ENCODE results near the gene CDK14.
"Not testable (repeated sequence)": the region's sequence is repeated elsewhere in the genome, so short reads cannot be mapped to it uniquely, and the experiment has no call there.

CDK14 gene

DNA sequence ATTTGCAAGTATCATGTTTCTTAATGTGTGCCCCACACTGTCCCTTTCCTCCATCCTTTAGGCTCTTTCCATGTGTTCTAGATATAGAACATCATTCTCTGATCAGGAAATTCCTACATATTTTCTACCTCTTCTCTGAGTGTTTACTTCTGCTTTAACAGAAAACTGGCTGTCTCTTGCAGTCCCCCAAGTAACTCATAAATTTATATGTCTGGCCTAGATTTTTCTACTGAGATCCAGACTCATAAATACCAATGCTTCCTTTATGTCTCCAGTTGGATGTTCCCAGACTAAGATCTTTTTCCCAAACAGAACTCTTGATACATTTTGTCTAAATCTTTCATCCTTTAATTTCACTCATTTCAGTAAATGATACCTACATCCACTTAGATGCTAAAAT lies 181.8 kb downstream of the CDK14 start:
- no peak overlapping the region for H3K27ac ChIP-seq
- no peak overlapping the region for H3K9ac ChIP-seq
- H3K36me3 ChIP-seq: peaks cover 0 to 48% (median 24%) of the 10 kb centered on the region in 11 experiments; a peak in 17 of 22 replicates
- H3K4me1 ChIP-seq: no peaks in the 10 kb centered on the region
- no peaks in the 10 kb centered on the region for H3K27me3 ChIP-seq
- no peak overlapping the region for H3K4me3 ChIP-seq
- no peak for TF ChIP-seq Cebpa-rat (IDR thresholded peaks at IDR 0.05)
- H3K4me2 ChIP-seq: no peak overlapping the region
- H3K9me3 ChIP-seq (replicated peaks in 1 of 11): peaks cover 30 to 60% (median 47%) of the 10 kb centered on the region in 11 experiments
- H4K20me1 ChIP-seq: no peaks in the 10 kb centered on the region

DNA sequence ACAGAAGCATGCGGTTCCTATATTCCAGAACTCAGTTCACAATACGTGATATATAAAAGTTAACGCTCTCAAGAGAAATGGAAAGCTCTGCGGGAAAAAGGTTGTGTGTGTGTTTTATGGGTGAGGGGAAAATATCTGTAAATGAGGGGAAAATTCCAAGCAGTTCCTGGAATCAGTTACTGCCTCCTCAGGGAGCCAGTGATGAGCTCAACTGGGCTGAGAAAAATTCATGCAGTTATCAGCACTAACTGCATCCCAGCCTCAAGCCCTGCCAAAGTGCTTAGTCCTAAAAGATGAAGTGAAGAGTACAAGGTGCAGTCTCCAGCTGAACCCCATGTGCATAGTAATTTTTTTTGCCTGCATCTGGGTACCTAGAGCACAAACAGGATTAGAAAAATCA lies 191.9 kb downstream of the CDK14 start:
- no peak overlapping the region for H3K4me2 ChIP-seq
- H3K4me1 ChIP-seq: no peaks in the 10 kb centered on the region
- no peak overlapping the region for H3K9ac ChIP-seq
- peaks cover 25 to 32% (median 30%) of the 10 kb centered on the region in 11 experiments for H3K9me3 ChIP-seq (replicated peaks in 1 of 11)
- H3K27ac ChIP-seq: no peak overlapping the region
- H4K20me1 ChIP-seq: no peaks in the 10 kb centered on the region
- TF ChIP-seq Cebpa-rat (IDR thresholded peaks at IDR 0.05): no peak
- H3K36me3 ChIP-seq: peaks cover 0 to 43% (median 31%) of the 10 kb centered on the region in 11 experiments; a peak in 20 of 22 replicates
- no peaks in the 10 kb centered on the region for H3K27me3 ChIP-seq
- no peak overlapping the region for H3K4me3 ChIP-seq

DNA sequence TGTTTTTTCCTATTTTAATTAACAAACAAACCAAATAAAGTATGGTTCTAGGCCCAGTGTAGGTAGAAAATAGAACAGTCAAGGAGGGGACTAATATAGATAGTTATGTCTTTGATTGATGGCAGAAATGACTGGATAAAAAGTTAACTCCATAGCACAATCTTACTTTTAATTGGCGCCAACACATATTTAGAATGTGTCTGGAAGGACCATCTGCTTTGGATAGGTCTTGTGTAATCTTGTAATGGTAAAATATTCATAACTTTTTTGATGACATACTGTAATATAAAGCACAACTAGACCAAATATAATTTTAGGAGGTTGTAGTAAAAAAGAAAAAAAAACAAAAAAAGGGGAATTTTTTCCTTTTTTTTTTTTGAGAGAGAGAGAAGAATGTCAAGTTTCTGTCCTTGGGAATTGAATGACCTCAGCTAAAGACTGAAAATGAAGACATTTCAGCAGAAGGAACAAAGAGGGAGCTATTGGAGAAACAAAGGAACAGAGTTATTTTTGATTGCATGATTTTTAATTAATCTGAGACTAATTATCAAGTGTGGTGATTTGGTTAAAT lies 193.7 kb downstream of the CDK14 start:
- no peak overlapping the region for H3K4me3 ChIP-seq
- no peaks in the 10 kb centered on the region for H4K20me1 ChIP-seq
- no peaks in the 10 kb centered on the region for H3K4me1 ChIP-seq
- peaks cover 7 to 46% (median 32%) of the 10 kb centered on the region in 11 experiments for H3K36me3 ChIP-seq
- H3K9me3 ChIP-seq (replicated peaks in 1 of 11): peaks cover 31 to 36% (median 34%) of the 10 kb centered on the region in 11 experiments
- no peaks in the 10 kb centered on the region for H3K27me3 ChIP-seq
- no peak for TF ChIP-seq Cebpa-rat (IDR thresholded peaks at IDR 0.05)
- H3K4me2 ChIP-seq: no peak overlapping the region
- no peak overlapping the region for H3K27ac ChIP-seq
- H3K9ac ChIP-seq: no peak overlapping the region

DNA sequence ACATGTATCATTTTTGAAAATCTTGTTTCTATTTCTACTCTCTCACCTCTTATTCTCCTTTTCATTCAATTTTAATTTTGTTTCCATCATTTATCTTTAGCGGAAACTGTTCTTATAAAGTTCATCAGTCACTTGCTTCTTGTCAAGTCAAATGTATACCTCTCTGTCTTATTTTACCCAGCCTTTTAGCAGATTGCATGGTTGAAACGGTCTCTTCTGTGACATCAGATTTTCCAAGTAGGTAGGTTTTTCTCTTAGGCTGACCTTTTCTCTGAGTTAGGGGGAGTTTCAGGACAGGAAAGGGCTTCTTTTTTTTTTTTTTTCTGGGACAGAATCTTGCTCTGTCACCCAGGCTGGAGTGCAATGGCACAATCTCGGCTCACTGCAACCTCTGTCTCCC lies 195.5 kb downstream of the CDK14 start:
- H3K4me1 ChIP-seq: no peaks in the 10 kb centered on the region
- H3K4me3 ChIP-seq: no peak overlapping the region
- no peak overlapping the region for H3K27ac ChIP-seq
- H3K9ac ChIP-seq: no peak overlapping the region
- no peaks in the 10 kb centered on the region for H4K20me1 ChIP-seq
- TF ChIP-seq Cebpa-rat (IDR thresholded peaks at IDR 0.05): no peak
- peaks cover 37 to 47% (median 43%) of the 10 kb centered on the region in 11 experiments for H3K9me3 ChIP-seq (replicated peaks in 1 of 11)
- H3K4me2 ChIP-seq: no peak overlapping the region
- no peaks in the 10 kb centered on the region for H3K27me3 ChIP-seq
- H3K36me3 ChIP-seq: peaks cover 7 to 55% (median 40%) of the 10 kb centered on the region in 11 experiments

DNA sequence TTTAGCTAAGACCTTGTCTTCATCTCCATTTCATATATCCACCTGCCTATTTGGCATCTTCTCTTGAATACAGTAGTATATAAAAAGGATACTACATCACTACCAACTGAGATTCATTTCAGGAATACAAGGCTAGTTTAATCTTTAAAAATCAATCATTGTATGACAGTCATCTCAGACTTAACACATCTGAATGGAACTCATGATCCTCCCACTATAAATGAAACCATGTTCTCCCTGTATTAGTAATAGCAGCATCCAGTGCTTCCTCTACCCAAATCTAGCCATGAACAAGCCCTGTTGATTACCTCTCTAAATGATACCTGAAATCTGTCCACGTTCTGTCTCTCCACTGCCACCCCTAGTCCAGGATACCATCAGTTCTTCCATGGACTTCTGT lies 196.2 kb downstream of the CDK14 start:
- Histone ChIP-seq H3K4me2 (no peak overlapping the region), H3K9ac (no peak overlapping the region), H4K20me1 (no peaks in the 10 kb centered on the region), H3K4me1 (no peaks in the 10 kb centered on the region), H3K27ac (no peak overlapping the region), H3K36me3 (peaks cover 10 to 60% (median 45%) of the 10 kb centered on the region in 11 experiments), H3K9me3 (replicated peaks in 1 of 11) (peaks cover 37 to 54% (median 46%) of the 10 kb centered on the region in 11 experiments), H3K4me3 (no peak overlapping the region), H3K27me3 (no peaks in the 10 kb centered on the region)
- TF ChIP-seq Cebpa-rat (IDR thresholded peaks at IDR 0.05): no peak

DNA sequence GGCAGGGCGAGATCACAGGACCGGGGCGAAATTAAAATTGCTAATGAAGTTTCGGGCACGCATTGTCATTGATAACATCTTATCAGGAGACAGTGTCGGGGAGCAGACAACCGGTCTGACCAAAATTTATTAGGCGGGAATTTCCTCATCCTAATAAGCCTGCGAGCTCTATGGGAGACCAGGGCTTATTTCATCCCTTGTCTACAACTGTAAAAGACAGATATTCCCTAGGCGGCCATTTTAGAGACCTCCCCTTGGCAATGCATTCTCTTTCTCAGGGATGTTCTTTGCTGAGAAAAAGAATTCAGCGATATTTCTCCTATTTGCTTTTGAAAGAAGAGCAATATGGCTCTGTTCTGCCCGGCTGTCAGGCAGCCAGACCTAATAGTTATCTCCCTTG lies 198.1 kb downstream of the CDK14 start:
- H3K27ac ChIP-seq, H3K4me1 ChIP-seq, H3K9ac ChIP-seq, H3K4me3 ChIP-seq, H3K27me3 ChIP-seq, H3K4me2 ChIP-seq, H4K20me1 ChIP-seq: not testable (repeated sequence)
- Histone ChIP-seq H3K9me3 (replicated peaks in 1 of 11) (peaks cover 37 to 60% (median 49%) of the 10 kb centered on the region in 11 experiments), H3K36me3 (peaks cover 13 to 67% (median 47%) of the 10 kb centered on the region in 11 experiments)

DNA sequence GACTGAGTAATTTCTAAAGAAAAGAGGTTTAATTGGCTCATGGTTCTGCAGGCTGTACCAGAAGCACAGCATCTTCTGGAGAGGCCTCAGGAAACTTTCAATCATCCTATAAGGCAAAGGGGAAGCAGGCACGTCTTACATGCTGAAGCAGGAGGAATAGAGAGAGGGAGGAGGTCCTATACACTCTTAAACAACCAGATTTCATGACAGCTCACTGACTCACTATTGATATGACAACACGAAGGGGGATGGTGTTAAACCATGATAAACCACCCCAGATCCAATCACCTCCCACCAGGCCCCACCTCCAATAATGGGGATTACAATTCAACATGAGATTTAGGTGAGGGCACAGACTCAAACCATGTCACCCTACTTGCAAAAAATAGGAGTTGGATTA lies 201.5 kb downstream of the CDK14 start:
- peaks cover 27 to 49% (median 38%) of the 10 kb centered on the region in 11 experiments for H3K9me3 ChIP-seq (replicated peaks in 1 of 11)
- H3K4me2 ChIP-seq: no peak overlapping the region
- no peak overlapping the region for H3K27ac ChIP-seq
- peaks cover 13 to 51% (median 29%) of the 10 kb centered on the region in 11 experiments for H3K36me3 ChIP-seq
- no peak for TF ChIP-seq Cebpa-rat (IDR thresholded peaks at IDR 0.05)
- no peaks in the 10 kb centered on the region for H3K27me3 ChIP-seq
- H3K9ac ChIP-seq: no peak overlapping the region
- no peaks in the 10 kb centered on the region for H4K20me1 ChIP-seq
- H3K4me3 ChIP-seq: no peak overlapping the region
- no peaks in the 10 kb centered on the region for H3K4me1 ChIP-seq

DNA sequence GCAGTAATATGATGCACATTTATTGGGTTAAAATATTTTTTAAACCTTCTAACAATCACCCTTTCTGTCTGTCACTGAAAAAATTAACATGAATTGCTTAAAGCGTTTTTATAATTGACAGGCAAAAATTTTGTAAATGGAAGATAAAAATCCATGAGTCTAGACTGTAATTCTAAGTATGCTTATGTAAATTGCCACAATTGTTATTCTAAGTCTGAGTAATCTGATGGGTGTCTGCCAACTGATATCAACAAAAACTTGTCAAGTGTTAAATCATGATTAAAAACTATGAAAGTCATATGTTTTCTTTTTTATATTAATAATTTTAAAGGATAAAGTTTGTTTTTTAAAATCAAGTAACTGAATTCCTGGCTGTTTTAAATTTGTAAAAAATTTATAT lies 208.2 kb downstream of the CDK14 start:
- Histone ChIP-seq H3K4me2 (no peak overlapping the region), H3K27me3 (no peaks in the 10 kb centered on the region), H3K9ac (no peak overlapping the region), H4K20me1 (no peaks in the 10 kb centered on the region), H3K4me1 (no peaks in the 10 kb centered on the region), H3K9me3 (replicated peaks in 1 of 11) (peaks cover 17 to 40% (median 26%) of the 10 kb centered on the region in 11 experiments), H3K4me3 (no peak overlapping the region), H3K27ac (no peak overlapping the region), H3K36me3 (peaks cover 6 to 41% (median 30%) of the 10 kb centered on the region in 11 experiments; a peak in 17 of 22 replicates)
- TF ChIP-seq Cebpa-rat (IDR thresholded peaks at IDR 0.05): no peak

DNA sequence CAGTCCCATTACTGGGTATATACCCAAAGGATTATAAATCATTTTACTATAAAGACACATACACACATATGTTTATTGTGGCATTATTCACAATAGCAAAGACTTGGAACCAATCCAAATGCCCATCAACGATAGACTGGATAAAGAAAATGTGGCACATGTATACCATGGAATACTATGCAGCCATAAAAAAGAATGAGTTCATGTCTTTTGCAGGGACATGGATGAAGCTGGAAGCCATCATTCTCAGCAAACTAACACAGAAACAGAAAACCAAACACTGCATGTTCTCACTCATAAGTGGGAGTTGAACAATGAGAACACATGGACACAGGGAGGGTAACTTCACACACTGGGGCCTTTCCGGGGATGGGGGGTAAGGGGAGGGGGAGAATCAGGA lies 219.4 kb downstream of the CDK14 start:
- H3K9ac ChIP-seq, H3K4me3 ChIP-seq, H3K4me1 ChIP-seq, H4K20me1 ChIP-seq, H3K27me3 ChIP-seq, H3K27ac ChIP-seq, H3K4me2 ChIP-seq: not testable (repeated sequence)
- H3K36me3 ChIP-seq: peaks cover 0 to 16% (median 0%) of the 10 kb centered on the region in 11 experiments; a peak in 5 of 22 replicates
- H3K9me3 ChIP-seq (replicated peaks in 1 of 11): peaks cover 0 to 17% (median 5%) of the 10 kb centered on the region in 11 experiments; a peak in 7 of 22 replicates

DNA sequence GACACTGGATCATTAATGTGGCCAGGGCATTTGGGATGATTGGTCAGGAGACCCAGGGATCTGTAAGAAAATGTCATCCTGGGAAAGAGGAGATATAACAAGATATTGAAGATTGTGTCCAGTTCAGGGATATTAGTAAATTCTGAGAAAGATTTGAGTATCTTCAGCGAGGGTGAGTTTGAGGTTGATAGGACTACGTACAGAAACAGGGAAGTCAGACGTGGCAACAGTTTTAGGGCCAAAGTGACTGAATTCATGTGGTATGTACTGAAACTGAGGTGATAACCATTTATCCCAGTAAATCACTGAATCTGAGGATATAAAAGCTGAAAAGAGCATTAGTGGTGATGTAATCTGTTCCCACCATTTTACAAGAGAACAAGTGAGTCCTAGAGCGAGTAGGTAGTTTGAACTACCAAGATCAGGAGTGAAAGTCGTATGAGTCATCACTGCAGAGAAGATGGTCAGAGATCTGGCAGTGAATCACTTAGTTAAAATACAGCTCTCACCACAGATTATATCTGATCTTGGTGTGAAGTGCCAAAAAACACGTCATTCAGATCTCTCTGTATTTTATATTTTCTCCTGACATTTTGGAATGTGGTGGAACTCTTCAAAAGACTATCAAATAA lies 220.5 kb downstream of the CDK14 start:
- Histone ChIP-seq H3K4me2 (no peak overlapping the region), H3K4me3 (no peak overlapping the region), H3K27ac (no peak overlapping the region), H3K9me3 (replicated peaks in 1 of 11) (peaks cover 0 to 18% (median 5%) of the 10 kb centered on the region in 11 experiments; a peak in 7 of 22 replicates), H4K20me1 (no peaks in the 10 kb centered on the region), H3K36me3 (peaks cover 0 to 26% (median 8%) of the 10 kb centered on the region in 11 experiments; a peak in 9 of 22 replicates), H3K9ac (no peak overlapping the region), H3K27me3 (no peaks in the 10 kb centered on the region), H3K4me1 (no peaks in the 10 kb centered on the region)
- TF ChIP-seq Cebpa-rat (IDR thresholded peaks at IDR 0.05): no peak

Data from BLaER1 treated with 17β-estradiol and CSF1 and Interleukin-3, amounts not matched to agents 10 nM and 100 nM (cell line).